Measurements from ENCODE around the gene KRT75.

DNA sequence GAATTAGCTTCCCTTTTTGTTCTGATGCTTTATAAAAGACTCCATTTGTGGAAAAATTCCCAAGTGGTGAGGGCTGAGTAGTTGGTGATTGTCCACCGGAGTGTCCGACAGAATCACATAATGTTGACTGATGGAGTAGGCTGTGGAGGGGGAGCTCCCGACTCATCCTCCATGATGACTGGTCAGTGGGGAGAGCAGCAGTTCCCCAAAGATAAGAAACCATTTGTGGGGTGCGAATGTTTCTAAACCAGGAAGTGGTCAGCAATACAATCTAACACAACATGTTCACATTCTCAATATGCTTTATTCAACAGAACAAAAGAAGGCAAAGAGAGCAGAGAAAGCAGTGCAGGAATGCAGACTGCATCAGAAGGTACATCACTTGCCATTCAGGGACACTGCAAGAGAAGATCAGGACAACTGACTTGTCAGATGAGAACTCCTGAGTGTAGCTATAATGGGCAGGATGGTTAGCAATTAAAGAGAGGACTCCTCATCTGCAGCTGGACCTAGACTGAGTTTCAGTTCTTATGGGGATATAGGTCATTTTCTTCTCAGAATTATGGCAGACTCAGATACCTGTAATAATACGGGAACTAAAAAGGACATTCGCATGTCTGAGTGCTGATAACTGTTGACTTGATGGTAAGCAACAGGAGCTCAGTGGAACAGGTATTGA lies 12.3 kb upstream of the KRT75 start:
- TF ChIP-seq, protein P1, sequence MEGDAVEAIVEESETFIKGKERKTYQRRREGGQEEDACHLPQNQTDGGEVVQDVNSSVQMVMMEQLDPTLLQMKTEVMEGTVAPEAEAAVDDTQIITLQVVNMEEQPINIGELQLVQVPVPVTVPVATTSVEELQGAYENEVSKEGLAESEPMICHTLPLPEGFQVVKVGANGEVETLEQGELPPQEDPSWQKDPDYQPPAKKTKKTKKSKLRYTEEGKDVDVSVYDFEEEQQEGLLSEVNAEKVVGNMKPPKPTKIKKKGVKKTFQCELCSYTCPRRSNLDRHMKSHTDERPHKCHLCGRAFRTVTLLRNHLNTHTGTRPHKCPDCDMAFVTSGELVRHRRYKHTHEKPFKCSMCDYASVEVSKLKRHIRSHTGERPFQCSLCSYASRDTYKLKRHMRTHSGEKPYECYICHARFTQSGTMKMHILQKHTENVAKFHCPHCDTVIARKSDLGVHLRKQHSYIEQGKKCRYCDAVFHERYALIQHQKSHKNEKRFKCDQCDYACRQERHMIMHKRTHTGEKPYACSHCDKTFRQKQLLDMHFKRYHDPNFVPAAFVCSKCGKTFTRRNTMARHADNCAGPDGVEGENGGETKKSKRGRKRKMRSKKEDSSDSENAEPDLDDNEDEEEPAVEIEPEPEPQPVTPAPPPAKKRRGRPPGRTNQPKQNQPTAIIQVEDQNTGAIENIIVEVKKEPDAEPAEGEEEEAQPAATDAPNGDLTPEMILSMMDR (IDR thresholded peaks at IDR 0.05 in 8 of 11, conservative IDR thresholded peaks at IDR 0.05 in 3 of 11), result no peak
- no peak for TF ChIP-seq POLR2A (IDR thresholded peaks at IDR 0.05)
